ENCODE measurements around the gene ALKBH6. TPM values are rescaled to one million over a fixed set of nuclear protein-coding genes. Genes with fewer than 3 reads are reported as not detected.

ALKBH6 gene
- total and polyA plus RNA-seq, 2 of the 13 experiments (the other 11 are each of a cell fraction or from before 2014, with no cell fraction given), result 13.7 to 18.1 TPM

DNA sequence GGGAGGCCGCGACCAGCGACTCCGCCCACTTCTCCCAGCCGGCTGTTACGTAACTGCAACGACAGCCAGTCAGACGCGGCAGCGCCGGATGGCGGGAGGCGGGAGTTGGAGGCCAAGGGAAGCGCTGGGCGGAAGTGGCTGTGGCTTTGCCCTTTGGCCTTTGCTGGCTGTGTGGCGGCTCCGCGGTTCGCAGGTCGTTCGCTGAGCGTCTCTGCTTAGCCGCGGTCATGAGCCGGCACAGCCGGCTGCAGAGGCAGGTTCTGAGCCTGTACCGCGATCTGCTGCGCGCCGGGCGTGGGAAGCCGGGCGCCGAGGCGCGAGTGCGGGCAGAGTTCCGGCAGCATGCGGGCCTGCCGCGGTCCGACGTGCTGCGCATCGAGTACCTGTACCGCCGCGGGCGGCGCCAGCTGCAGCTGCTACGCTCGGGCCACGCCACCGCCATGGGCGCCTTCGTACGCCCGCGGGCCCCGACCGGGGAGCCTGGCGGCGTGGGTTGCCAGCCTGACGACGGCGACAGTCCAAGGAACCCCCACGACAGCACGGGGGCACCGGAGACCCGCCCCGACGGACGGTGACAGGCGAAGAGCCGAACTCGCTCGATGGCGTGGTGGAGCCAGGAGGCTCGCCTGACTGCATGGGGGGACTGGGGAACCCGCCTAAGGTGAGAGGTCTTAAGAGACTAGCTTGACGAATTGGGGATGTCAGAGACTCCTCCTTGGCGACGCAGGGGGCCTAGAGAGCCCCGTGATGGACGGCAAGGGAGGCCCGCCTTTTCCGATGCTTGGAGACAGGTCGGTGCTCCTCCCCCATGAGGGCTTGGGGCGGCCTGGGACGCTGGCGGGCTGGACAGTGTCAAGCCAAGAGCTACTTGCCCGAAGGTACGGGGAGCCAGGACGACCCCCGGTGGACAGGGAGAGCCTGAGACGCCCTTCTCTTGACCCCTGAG is 18.7 kb downstream of the ALKBH6 start, which contains the start of gene SDHAF1 (continued):
- TF ChIP-seq, protein P1, sequence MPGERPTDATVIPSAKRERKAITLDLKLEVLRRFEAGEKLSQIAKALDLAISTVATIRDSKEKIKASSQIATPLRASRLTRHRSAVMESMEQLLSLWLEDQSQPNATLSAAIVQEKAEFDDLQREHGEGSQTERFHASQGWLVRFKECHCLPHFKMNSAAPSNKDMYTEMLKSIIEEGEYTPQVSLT (CRISPR knock-in tag; IDR thresholded peaks at IDR 0.05; ENCODE audit: borderline replicate concordance, low read depth), result no peak
- TF ChIP-seq SP140L (CRISPR knock-in tag; IDR thresholded peaks at IDR 0.05; ENCODE audit: borderline replicate concordance), result no peak
- no peak; the same call in 1 of the 2 replicates for TF ChIP-seq ZNF713 (CRISPR knock-in tag; IDR thresholded peaks at IDR 0.05)
- TF ChIP-seq SCMH1 (CRISPR knock-in tag; IDR thresholded peaks at IDR 0.05; ENCODE audit: borderline replicate concordance), result no peak
- TF ChIP-seq HMG20A (CRISPR knock-in tag; IDR thresholded peaks at IDR 0.05; ENCODE audit: borderline replicate concordance), result no peak
- TF ChIP-seq ZBTB42 (CRISPR knock-in tag; IDR thresholded peaks at IDR 0.05), result peak; percentile 38; the same call in 1 of the 2 replicates
- no peak for TF ChIP-seq ZNF382 (CRISPR knock-in tag; IDR thresholded peaks at IDR 0.05; ENCODE audit: borderline replicate concordance)
- peak; percentile 82 for TF ChIP-seq U2AF1 (optimal IDR thresholded peaks at IDR 0.05; ENCODE audit: low read depth, low read length)
- TF ChIP-seq, protein P2, sequence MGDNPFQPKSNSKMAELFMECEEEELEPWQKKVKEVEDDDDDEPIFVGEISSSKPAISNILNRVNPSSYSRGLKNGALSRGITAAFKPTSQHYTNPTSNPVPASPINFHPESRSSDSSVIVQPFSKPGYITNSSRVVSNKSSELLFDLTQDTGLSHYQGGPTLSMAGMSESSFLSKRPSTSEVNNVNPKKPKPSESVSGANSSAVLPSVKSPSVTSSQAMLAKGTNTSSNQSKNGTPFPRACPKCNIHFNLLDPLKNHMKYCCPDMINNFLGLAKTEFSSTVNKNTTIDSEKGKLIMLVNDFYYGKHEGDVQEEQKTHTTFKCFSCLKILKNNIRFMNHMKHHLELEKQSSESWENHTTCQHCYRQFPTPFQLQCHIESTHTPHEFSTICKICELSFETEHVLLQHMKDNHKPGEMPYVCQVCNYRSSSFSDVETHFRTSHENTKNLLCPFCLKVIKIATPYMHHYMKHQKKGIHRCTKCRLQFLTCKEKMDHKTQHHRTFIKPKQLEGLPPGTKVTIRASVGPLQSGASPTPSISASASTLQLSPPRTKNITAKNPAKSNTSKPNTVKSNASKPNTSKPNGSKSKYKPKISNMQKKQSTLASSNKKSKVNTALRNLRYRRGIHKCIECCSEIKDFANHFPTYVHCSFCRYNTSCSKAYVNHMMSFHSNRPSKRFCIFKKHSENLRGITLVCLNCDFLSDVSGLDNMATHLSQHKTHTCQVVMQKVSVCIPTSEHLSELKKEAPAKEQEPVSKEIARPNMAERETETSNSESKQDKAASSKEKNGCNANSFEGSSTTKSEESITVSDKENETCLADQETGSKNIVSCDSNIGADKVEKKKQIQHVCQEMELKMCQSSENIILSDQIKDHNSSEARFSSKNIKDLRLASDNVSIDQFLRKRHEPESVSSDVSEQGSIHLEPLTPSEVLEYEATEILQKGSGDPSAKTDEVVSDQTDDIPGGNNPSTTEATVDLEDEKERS (CRISPR knock-in tag; IDR thresholded peaks at IDR 0.05), result peak; percentile 72; the same call in 1 of the 2 replicates
- TF ChIP-seq, protein P3, sequence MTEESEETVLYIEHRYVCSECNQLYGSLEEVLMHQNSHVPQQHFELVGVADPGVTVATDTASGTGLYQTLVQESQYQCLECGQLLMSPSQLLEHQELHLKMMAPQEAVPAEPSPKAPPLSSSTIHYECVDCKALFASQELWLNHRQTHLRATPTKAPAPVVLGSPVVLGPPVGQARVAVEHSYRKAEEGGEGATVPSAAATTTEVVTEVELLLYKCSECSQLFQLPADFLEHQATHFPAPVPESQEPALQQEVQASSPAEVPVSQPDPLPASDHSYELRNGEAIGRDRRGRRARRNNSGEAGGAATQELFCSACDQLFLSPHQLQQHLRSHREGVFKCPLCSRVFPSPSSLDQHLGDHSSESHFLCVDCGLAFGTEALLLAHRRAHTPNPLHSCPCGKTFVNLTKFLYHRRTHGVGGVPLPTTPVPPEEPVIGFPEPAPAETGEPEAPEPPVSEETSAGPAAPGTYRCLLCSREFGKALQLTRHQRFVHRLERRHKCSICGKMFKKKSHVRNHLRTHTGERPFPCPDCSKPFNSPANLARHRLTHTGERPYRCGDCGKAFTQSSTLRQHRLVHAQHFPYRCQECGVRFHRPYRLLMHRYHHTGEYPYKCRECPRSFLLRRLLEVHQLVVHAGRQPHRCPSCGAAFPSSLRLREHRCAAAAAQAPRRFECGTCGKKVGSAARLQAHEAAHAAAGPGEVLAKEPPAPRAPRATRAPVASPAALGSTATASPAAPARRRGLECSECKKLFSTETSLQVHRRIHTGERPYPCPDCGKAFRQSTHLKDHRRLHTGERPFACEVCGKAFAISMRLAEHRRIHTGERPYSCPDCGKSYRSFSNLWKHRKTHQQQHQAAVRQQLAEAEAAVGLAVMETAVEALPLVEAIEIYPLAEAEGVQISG (CRISPR knock-in tag; IDR thresholded peaks at IDR 0.05), result peak; percentile 74
- TF ChIP-seq ZNF747 (CRISPR knock-in tag; IDR thresholded peaks at IDR 0.05; ENCODE audit: borderline replicate concordance), result peak; percentile 61; the same call in 1 of the 2 replicates
- peak; percentile 20; the same call in 1 of the 2 replicates for TF ChIP-seq ZNF839 (CRISPR knock-in tag; IDR thresholded peaks at IDR 0.05; ENCODE audit: borderline replicate concordance)
- no peak for TF ChIP-seq ATAD3A (CRISPR knock-in tag; IDR thresholded peaks at IDR 0.05)
- no peak for TF ChIP-seq HOMEZ (CRISPR knock-in tag; IDR thresholded peaks at IDR 0.05; ENCODE audit: low read depth)
- no peak for TF ChIP-seq EHMT2 (IDR thresholded peaks at IDR 0.05; ENCODE audit: borderline replicate concordance, low read depth, low read length)
- TF ChIP-seq ZFYVE20 (CRISPR knock-in tag; IDR thresholded peaks at IDR 0.05; ENCODE audit: borderline replicate concordance, low read depth), result no peak
- TF ChIP-seq ELF1 (CRISPR knock-in tag; IDR thresholded peaks at IDR 0.05), result peak; percentile 94
- no peak for TF ChIP-seq ZC3H4 (CRISPR knock-in tag; IDR thresholded peaks at IDR 0.05; ENCODE audit: borderline replicate concordance)
- TF ChIP-seq YEATS2 (CRISPR knock-in tag; IDR thresholded peaks at IDR 0.05; ENCODE audit: borderline replicate concordance), result peak; percentile 73
- TF ChIP-seq MIER2 (CRISPR knock-in tag; IDR thresholded peaks at IDR 0.05), result peak; percentile 69; the same call in 1 of the 2 replicates
- TF ChIP-seq STAT5B (CRISPR knock-in tag; IDR thresholded peaks at IDR 0.05), result no peak

All from HepG2 (cell line).